Measurements from ENCODE around the gene FRMD6.

FRMD6 gene

GRCh38 chr14:51691176-51691575, 39.5 kb downstream of the FRMD6 start:
- H2AFZ ChIP-seq, result no peak overlapping the region
- H3K9me3 ChIP-seq (ENCODE audit: control insufficient read depth, low read length), result no peaks in the 10 kb centered on the region
- no peak overlapping the region for H3K4me2 ChIP-seq (ENCODE audit: low read length)
- no peaks in the 10 kb centered on the region for H3K36me3 ChIP-seq (ENCODE audit: control insufficient read depth, insufficient read depth, low read length)
- no peaks in the 10 kb centered on the region for H3K27me3 ChIP-seq (ENCODE audit: control insufficient read depth, insufficient read depth, low read length)
- no peak overlapping the region for H3K4me3 ChIP-seq (ENCODE audit: low read depth, low read length)
- H3K79me2 ChIP-seq, result no peaks in the 10 kb centered on the region
- H3K9ac ChIP-seq, result no peak overlapping the region
- no peak for TF ChIP-seq CTCF (IDR thresholded peaks at IDR 0.05)
- no peak overlapping the region for H3K27ac ChIP-seq
- no peaks in the 10 kb centered on the region for H3K4me1 ChIP-seq

GRCh38 chr14:51692646-51693045, 40.9 kb downstream of the FRMD6 start:
- Histone ChIP-seq H3K27ac (no peak overlapping the region), H3K4me1 (no peaks in the 10 kb centered on the region), H3K79me2 (no peaks in the 10 kb centered on the region), H3K27me3 (ENCODE audit: control insufficient read depth, insufficient read depth, low read length) (no peaks in the 10 kb centered on the region), H3K4me3 (ENCODE audit: low read depth, low read length) (no peak overlapping the region), H2AFZ (no peak overlapping the region), H3K9ac (no peak overlapping the region), H3K36me3 (ENCODE audit: control insufficient read depth, insufficient read depth, low read length) (no peaks in the 10 kb centered on the region), H3K9me3 (ENCODE audit: control insufficient read depth, low read length) (no peaks in the 10 kb centered on the region), H3K4me2 (ENCODE audit: low read length) (no peak overlapping the region)
- TF ChIP-seq CTCF (IDR thresholded peaks at IDR 0.05), result no peak

GRCh38 chr14:51697848-51698247, 46.1 kb downstream of the FRMD6 start:
- no peak overlapping the region for H3K27ac ChIP-seq
- H3K4me1 ChIP-seq, result no peaks in the 10 kb centered on the region
- no peaks in the 10 kb centered on the region for H3K36me3 ChIP-seq (ENCODE audit: control insufficient read depth, insufficient read depth, low read length)
- no peaks in the 10 kb centered on the region for H3K27me3 ChIP-seq (ENCODE audit: control insufficient read depth, insufficient read depth, low read length)
- H3K4me2 ChIP-seq (ENCODE audit: low read length), result no peak overlapping the region
- no peak overlapping the region for H2AFZ ChIP-seq
- H3K9me3 ChIP-seq (ENCODE audit: control insufficient read depth, low read length), result no peaks in the 10 kb centered on the region
- TF ChIP-seq CTCF (IDR thresholded peaks at IDR 0.05), result no peak
- H3K79me2 ChIP-seq, result no peaks in the 10 kb centered on the region
- no peak overlapping the region for H3K9ac ChIP-seq
- no peak overlapping the region for H3K4me3 ChIP-seq (ENCODE audit: low read depth, low read length)

GRCh38 chr14:51701951-51702350, 50.2 kb downstream of the FRMD6 start:
- no peaks in the 10 kb centered on the region for H3K79me2 ChIP-seq
- no peaks in the 10 kb centered on the region for H3K9me3 ChIP-seq (ENCODE audit: control insufficient read depth, low read length)
- H3K4me2 ChIP-seq (ENCODE audit: low read length), result no peak overlapping the region
- no peaks in the 10 kb centered on the region for H3K4me1 ChIP-seq
- no peak overlapping the region for H3K9ac ChIP-seq
- H3K27ac ChIP-seq, result no peak overlapping the region
- no peak overlapping the region for H2AFZ ChIP-seq
- no peaks in the 10 kb centered on the region for H3K27me3 ChIP-seq (ENCODE audit: control insufficient read depth, insufficient read depth, low read length)
- TF ChIP-seq CTCF (IDR thresholded peaks at IDR 0.05), result no peak
- no peaks in the 10 kb centered on the region for H3K36me3 ChIP-seq (ENCODE audit: control insufficient read depth, insufficient read depth, low read length)
- H3K4me3 ChIP-seq (ENCODE audit: low read depth, low read length), result no peak overlapping the region

GRCh38 chr14:51703787-51704186, 52.1 kb downstream of the FRMD6 start:
- Histone ChIP-seq H3K4me3 (ENCODE audit: low read depth, low read length) (no peak overlapping the region), H3K36me3 (ENCODE audit: control insufficient read depth, insufficient read depth, low read length) (no peaks in the 10 kb centered on the region), H3K9me3 (ENCODE audit: control insufficient read depth, low read length) (no peaks in the 10 kb centered on the region), H3K27me3 (ENCODE audit: control insufficient read depth, insufficient read depth, low read length) (no peaks in the 10 kb centered on the region), H3K4me1 (no peaks in the 10 kb centered on the region), H3K27ac (no peak overlapping the region), H3K4me2 (ENCODE audit: low read length) (no peak overlapping the region), H3K9ac (no peak overlapping the region), H3K79me2 (no peaks in the 10 kb centered on the region), H2AFZ (no peak overlapping the region)
- no peak for TF ChIP-seq CTCF (IDR thresholded peaks at IDR 0.05)

All from parathyroid adenoma (tissue), 2 donors.